ENCODE results near the gene TBC1D25.

TBC1D25 gene

DNA sequence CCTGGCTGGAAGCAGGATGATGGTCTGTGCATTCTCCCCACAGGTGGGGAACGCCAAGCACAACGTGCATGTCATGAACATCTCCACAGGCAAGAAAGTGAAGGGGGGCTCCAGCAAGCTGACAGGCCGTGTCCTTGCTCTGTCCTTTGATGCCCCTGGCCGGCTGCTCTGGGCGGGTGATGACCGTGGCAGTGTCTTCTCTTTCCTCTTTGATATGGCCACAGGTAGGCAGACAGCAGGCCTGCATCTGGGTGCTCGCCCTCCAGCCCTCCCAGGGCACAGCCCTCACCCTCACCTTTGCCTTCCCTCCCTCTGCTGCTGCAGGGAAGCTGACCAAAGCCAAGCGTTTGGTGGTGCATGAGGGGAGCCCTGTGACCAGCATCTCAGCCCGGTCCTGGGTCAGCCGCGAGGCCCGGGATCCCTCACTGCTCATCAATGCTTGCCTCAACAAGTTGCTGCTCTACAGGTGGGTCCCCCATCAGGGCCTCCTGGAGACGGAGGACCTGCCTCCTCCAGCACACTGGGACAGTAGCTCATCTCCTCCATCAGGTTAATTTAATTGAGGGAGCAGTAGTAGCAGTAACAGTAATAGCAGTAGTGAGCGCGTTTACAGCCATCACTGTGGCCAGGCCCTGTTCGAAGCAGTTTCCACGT lies 62.4 kb downstream of the TBC1D25 start:
- no peak for TF ChIP-seq CEBPB (IDR thresholded peaks at IDR 0.05)
- no peak for TF ChIP-seq ZBTB7A (IDR thresholded peaks at IDR 0.05; ENCODE audit: low read depth)
- no peak for TF ChIP-seq RAD21 (IDR thresholded peaks at IDR 0.05; ENCODE audit: low read depth)
- TF ChIP-seq FOXM1 (IDR thresholded peaks at IDR 0.05; ENCODE audit: borderline replicate concordance, low read depth), result no peak
- TF ChIP-seq YY1 (IDR thresholded peaks at IDR 0.05; ENCODE audit: low read depth), result no peak
- TF ChIP-seq, protein P1, sequence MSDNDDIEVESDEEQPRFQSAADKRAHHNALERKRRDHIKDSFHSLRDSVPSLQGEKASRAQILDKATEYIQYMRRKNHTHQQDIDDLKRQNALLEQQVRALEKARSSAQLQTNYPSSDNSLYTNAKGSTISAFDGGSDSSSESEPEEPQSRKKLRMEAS (IDR thresholded peaks at IDR 0.05), result no peak
- TF ChIP-seq EGR1 (IDR thresholded peaks at IDR 0.05), result no peak
- TF ChIP-seq TEAD4 (IDR thresholded peaks at IDR 0.05), result no peak
- no peak for TF ChIP-seq EP300 (IDR thresholded peaks at IDR 0.05; ENCODE audit: borderline replicate concordance)
- TF ChIP-seq REST (IDR thresholded peaks at IDR 0.05; ENCODE audit: low read depth), result no peak

- TF ChIP-seq RAD21 (IDR thresholded peaks at IDR 0.05; ENCODE audit: low read depth) (no peak), FOXM1 (IDR thresholded peaks at IDR 0.05; ENCODE audit: borderline replicate concordance, low read depth) (no peak), REST (IDR thresholded peaks at IDR 0.05; ENCODE audit: low read depth) (no peak), EGR1 (IDR thresholded peaks at IDR 0.05) (no peak), TAF1 (IDR thresholded peaks at IDR 0.05; ENCODE audit: low read depth) (no peak), TEAD4 (IDR thresholded peaks at IDR 0.05) (no peak), NFIC (IDR thresholded peaks at IDR 0.05) (no peak), YY1 (IDR thresholded peaks at IDR 0.05; ENCODE audit: low read depth) (no peak), TCF12 (IDR thresholded peaks at IDR 0.05; ENCODE audit: low read depth) (no peak), EP300 (IDR thresholded peaks at IDR 0.05; ENCODE audit: borderline replicate concordance) (no peak), CEBPB (IDR thresholded peaks at IDR 0.05) (no peak), CREB1 (IDR thresholded peaks at IDR 0.05; ENCODE audit: low read depth) (no peak), ZBTB7A (IDR thresholded peaks at IDR 0.05; ENCODE audit: low read depth) (no peak)
- TF ChIP-seq, protein P1 (IDR thresholded peaks at IDR 0.05), result no peak
- TF ChIP-seq, protein P2, sequence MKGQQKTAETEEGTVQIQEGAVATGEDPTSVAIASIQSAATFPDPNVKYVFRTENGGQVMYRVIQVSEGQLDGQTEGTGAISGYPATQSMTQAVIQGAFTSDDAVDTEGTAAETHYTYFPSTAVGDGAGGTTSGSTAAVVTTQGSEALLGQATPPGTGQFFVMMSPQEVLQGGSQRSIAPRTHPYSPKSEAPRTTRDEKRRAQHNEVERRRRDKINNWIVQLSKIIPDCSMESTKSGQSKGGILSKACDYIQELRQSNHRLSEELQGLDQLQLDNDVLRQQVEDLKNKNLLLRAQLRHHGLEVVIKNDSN (IDR thresholded peaks at IDR 0.05), result no peak
Measured at GRCh38 chrX:48604701-48605100, 65.2 kb downstream of the TBC1D25 start.

DNA sequence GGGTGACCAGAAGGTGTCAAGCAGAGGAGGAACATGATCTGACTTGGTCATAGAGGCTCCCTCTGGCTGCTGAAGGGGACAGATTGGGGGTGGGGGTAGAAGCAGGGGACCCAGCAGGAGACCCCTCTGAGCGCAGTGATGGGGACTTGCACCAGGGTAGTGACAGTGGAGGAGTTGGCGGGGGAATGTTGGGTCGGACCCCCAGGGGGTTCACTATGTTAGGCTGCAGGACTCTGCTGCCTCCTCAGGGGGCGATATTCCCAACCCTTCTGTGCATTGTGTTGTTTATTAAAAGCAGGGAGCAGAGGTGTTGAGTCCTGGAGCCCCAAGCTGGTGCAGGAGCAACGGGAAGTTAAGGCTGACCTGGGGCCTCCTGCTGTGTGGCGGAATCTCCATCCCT lies 66.6 kb downstream of the TBC1D25 start:
- TF ChIP-seq NFIC (IDR thresholded peaks at IDR 0.05) (no peak), CEBPB (IDR thresholded peaks at IDR 0.05) (no peak), YY1 (IDR thresholded peaks at IDR 0.05; ENCODE audit: low read depth) (no peak), EGR1 (IDR thresholded peaks at IDR 0.05) (no peak), REST (IDR thresholded peaks at IDR 0.05; ENCODE audit: low read depth) (no peak), EP300 (IDR thresholded peaks at IDR 0.05; ENCODE audit: borderline replicate concordance) (no peak), CREB1 (IDR thresholded peaks at IDR 0.05; ENCODE audit: low read depth) (no peak), TCF12 (IDR thresholded peaks at IDR 0.05; ENCODE audit: low read depth) (no peak), TEAD4 (IDR thresholded peaks at IDR 0.05) (no peak), TAF1 (IDR thresholded peaks at IDR 0.05; ENCODE audit: low read depth) (no peak), ZBTB7A (IDR thresholded peaks at IDR 0.05; ENCODE audit: low read depth) (no peak), RAD21 (IDR thresholded peaks at IDR 0.05; ENCODE audit: low read depth) (no peak)
- TF ChIP-seq, protein P2 (IDR thresholded peaks at IDR 0.05), result no peak
- TF ChIP-seq, protein P1 (IDR thresholded peaks at IDR 0.05), result no peak

- TF ChIP-seq TCF12 (IDR thresholded peaks at IDR 0.05; ENCODE audit: low read depth), result no peak
- TF ChIP-seq FOXM1 (IDR thresholded peaks at IDR 0.05; ENCODE audit: borderline replicate concordance, low read depth), result no peak
- no peak for TF ChIP-seq CREB1 (IDR thresholded peaks at IDR 0.05; ENCODE audit: low read depth)
- TF ChIP-seq TAF1 (IDR thresholded peaks at IDR 0.05; ENCODE audit: low read depth), result no peak
- TF ChIP-seq YY1 (IDR thresholded peaks at IDR 0.05; ENCODE audit: low read depth), result no peak
- TF ChIP-seq TEAD4 (IDR thresholded peaks at IDR 0.05), result no peak
- TF ChIP-seq CEBPB (IDR thresholded peaks at IDR 0.05), result no peak
- no peak for TF ChIP-seq RAD21 (IDR thresholded peaks at IDR 0.05; ENCODE audit: low read depth)
- TF ChIP-seq REST (IDR thresholded peaks at IDR 0.05; ENCODE audit: low read depth), result no peak
- no peak for TF ChIP-seq NFIC (IDR thresholded peaks at IDR 0.05)
- TF ChIP-seq EP300 (IDR thresholded peaks at IDR 0.05; ENCODE audit: borderline replicate concordance), result no peak
- TF ChIP-seq EGR1 (IDR thresholded peaks at IDR 0.05), result no peak
- TF ChIP-seq, protein P2 (IDR thresholded peaks at IDR 0.05), result no peak
- TF ChIP-seq, protein P1 (IDR thresholded peaks at IDR 0.05), result no peak
- no peak for TF ChIP-seq ZBTB7A (IDR thresholded peaks at IDR 0.05; ENCODE audit: low read depth)
Measured at GRCh38 chrX:48611703-48612102, 72.2 kb downstream of the TBC1D25 start.
